ENCODE measurements around the gene NBPF11. TPM values are rescaled to one million over a fixed set of nuclear protein-coding genes. Genes with fewer than 3 reads are reported as not detected.
"Not testable (repeated sequence)": the region's sequence is repeated elsewhere in the genome, so short reads cannot be mapped to it uniquely, and the experiment has no call there.

Gene NBPF11
- total RNA-seq, 1 donor from 2014 or later, result 7.4 TPM

DNA sequence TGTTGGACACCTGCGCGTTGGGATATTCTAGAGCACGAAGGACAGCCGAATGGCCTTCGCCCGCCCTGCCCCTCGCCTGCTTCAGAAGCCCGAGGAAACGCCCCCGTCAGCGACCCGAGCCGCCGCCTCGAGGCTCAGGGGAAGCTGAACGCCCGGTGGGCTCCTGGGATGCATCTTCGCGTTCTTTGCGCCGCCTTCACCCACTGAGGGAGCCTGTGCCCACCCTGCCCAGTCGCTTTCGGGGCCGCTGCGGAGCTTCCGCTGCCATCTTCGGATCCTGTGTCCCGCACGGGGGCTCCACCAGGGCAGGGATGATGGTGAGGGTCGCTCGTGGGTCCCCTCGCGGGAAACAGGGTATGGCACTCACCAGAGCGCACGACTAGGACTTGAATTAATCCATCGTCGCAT, 91.8 kb downstream of the NBPF11 start:
- not testable (repeated sequence) for DNase-seq (ENCODE audit: extremely low read depth, low read depth, low spot score)

DNA sequence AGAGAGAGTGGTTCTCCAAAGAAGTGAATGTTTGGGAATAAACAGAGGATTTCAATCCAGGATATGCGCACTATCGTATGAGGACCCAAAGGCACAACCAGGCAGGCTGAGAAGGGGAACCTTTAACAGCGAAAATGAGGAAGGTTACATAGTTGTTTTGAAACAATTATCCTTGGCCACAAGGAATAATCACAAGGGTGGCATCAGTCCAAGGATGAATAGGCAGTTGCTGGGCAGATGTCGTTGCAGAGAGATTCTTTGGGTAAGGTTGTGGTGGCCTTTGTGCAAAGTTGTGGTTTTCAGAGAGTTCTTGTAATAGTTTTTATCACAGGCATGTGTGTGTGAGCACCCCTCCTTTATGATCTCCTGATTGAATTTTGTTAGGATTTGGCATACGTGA, 94.7 kb downstream of the NBPF11 start:
- not testable (repeated sequence) for DNase-seq (ENCODE audit: extremely low read depth, low read depth, low spot score)

Other genes with a start within 250 kb of the NBPF11 start
- not detected in 2 replicates for gene GJA8, start 249.5 kb downstream of the NBPF11 start, total RNA-seq
- 7.5 and 20.8 TPM in 2 replicates for gene GPR89B, start 223.9 kb downstream of the NBPF11 start, total RNA-seq

All from glomerular endothelial cell (primary cell).